ENCODE measurements around the gene CABYR.

- TF ChIP-seq POLR2A (IDR thresholded peaks at IDR 0.05) (no peak), CTCF (IDR thresholded peaks at IDR 0.05) (no peak)
These were observed 60.6 kb downstream of the CABYR start for GRCh38 chr18:24199372-24199962.
